AG20443 (cell line): ENCODE measurements around the gene FAM234A.

Experiments
- DNase-seq: peaks from one replicate; pipeline ENCODE4 v3.0.0; 2012; ENCODE audit warnings: low spot score, mixed read lengths

Gene FAM234A

GRCh38 chr16:297832-298231 lies 63.2 kb downstream of the FAM234A start:
- DNase-seq, result no peak

GRCh38 chr16:301235-301634 lies 66.6 kb downstream of the FAM234A start:
- DNase-seq, result no peak

- DNase-seq, result no peak
Observed at GRCh38 chr16:301950-302349, 67.3 kb downstream of the FAM234A start.

- DNase-seq, result no peak
Observed at GRCh38 chr16:303760-304505, 69.3 kb downstream of the FAM234A start.

GRCh38 chr16:305916-306626 lies 71.5 kb downstream of the FAM234A start:
- no peak for DNase-seq

- DNase-seq, result no peak
Observed at GRCh38 chr16:306911-307370, 72.3 kb downstream of the FAM234A start.

- no peak for DNase-seq
Observed at GRCh38 chr16:307691-308312, 73.2 kb downstream of the FAM234A start.

- no peak for DNase-seq
Observed at GRCh38 chr16:309476-309875, 74.9 kb downstream of the FAM234A start.

GRCh38 chr16:311725-312124 lies 77.1 kb downstream of the FAM234A start:
- DNase-seq, result no peak

- no peak for DNase-seq
Observed at GRCh38 chr16:314351-314750, 79.7 kb downstream of the FAM234A start.

GRCh38 chr16:314795-315299 lies 80.2 kb downstream of the FAM234A start:
- DNase-seq, result no peak
